ENCODE results near the gene GEMIN7. TPM values are rescaled to one million over a fixed set of nuclear protein-coding genes. Genes with fewer than 3 reads are reported as not detected.

GEMIN7 gene
- total RNA-seq, 6 experiments from 2014 or later: 10.9 to 27.5 (median 14.0) TPM

DNA sequence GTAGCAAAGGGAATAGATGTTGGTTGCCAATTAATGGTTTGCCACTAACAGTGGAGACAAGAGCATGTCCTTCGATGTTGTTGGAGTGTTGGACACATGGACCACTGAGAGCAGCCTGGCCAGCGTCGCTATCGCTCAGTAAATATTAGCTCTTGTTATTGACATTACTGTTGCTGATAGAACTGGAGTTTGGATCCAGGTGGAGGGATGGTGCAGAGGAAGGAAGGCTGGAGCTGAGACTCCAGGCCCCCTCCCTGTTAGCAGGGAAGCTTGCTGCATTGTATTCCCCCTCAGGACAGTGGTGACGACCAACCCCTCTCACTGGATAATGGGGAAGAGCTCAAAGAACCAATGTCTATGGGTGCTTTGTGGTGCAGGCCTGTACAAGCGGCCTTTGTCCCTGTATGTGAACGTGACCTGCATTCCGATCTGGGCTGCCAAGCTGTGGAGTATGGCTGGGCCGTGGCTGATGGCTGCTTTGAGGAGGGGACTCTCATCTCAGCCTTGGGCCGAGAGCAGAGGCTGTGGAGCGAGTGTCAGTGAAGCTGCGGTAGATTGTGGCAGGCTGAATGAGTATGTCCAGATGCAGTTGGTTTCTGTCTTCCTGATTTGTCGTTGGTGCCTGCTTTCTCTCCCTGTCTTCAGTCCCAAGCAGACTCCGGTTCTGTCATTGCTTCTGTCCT is 33.2 kb upstream of the GEMIN7 start:
- Histone ChIP-seq H3K9me3 (no peaks in the 10 kb centered on the region), H3K4me1 (peaks cover 0 to 72% (median 31%) of the 10 kb centered on the region in 4 donors), H3K4me3 (peak overlapping the region in 2 of 3 donors; percentile 21 to 27), H3K36me3 (peaks cover 4 to 37% (median 10%) of the 10 kb centered on the region in 4 donors), H3K27me3 (no peaks in the 10 kb centered on the region), H3K27ac (peak overlapping the region in 2 of 3 donors; percentile 71 to 82)
- TF ChIP-seq, protein P1, sequence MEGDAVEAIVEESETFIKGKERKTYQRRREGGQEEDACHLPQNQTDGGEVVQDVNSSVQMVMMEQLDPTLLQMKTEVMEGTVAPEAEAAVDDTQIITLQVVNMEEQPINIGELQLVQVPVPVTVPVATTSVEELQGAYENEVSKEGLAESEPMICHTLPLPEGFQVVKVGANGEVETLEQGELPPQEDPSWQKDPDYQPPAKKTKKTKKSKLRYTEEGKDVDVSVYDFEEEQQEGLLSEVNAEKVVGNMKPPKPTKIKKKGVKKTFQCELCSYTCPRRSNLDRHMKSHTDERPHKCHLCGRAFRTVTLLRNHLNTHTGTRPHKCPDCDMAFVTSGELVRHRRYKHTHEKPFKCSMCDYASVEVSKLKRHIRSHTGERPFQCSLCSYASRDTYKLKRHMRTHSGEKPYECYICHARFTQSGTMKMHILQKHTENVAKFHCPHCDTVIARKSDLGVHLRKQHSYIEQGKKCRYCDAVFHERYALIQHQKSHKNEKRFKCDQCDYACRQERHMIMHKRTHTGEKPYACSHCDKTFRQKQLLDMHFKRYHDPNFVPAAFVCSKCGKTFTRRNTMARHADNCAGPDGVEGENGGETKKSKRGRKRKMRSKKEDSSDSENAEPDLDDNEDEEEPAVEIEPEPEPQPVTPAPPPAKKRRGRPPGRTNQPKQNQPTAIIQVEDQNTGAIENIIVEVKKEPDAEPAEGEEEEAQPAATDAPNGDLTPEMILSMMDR (IDR thresholded peaks at IDR 0.05): no peak
- TF ChIP-seq POLR2A (IDR thresholded peaks at IDR 0.05): no peak
- WGBS (ENCODE audit: insufficient coverage, low coverage, low lambda C conversion rate, missing lambda C conversion rate): 27% methylated on average over 8 of the region's 14 CpGs
- DNase-seq: peak; percentile 54 to 84 (median 79)
- peak; percentile 81 to 85 (median 82) for ATAC-seq
- intact Hi-C loops (cut with DNase I): no loop called here

DNA sequence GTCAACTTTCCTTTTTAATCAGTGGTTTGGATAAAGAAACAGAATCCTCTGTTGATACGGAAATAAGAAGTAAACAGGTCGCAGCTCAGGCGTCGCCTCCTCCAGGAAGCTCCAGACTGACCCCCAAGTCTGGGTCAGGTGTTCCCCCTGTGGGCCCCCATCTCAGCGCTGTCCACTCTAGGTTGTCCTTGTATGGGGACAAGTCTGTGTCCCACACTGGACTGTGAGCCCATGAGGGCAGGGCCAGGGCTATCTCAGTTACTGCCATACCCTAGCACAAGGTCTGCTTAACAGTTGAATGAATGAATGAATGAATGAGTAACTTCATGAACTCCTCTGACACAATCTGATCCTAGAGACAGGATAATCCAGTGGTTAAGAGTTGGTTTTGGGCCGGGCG is 32.7 kb upstream of the GEMIN7 start:
- peak overlapping the region in 2 of 3 donors; percentile 21 to 27 for H3K4me3 ChIP-seq
- H3K9me3 ChIP-seq: no peaks in the 10 kb centered on the region
- ATAC-seq (no peak), DNase-seq (no peak)
- 29% methylated on average over 6 of the region's 7 CpGs for WGBS (ENCODE audit: insufficient coverage, low coverage, low lambda C conversion rate, missing lambda C conversion rate)
- peak overlapping the region in 2 of 3 donors; percentile 71 to 82 for H3K27ac ChIP-seq
- peaks cover 0 to 67% (median 31%) of the 10 kb centered on the region in 4 donors for H3K4me1 ChIP-seq
- intact Hi-C loops (cut with DNase I): no loop called here
- peaks cover 4 to 32% (median 8%) of the 10 kb centered on the region in 4 donors for H3K36me3 ChIP-seq
- H3K27me3 ChIP-seq: no peaks in the 10 kb centered on the region
- TF ChIP-seq, protein P1 (IDR thresholded peaks at IDR 0.05): no peak
- TF ChIP-seq POLR2A (IDR thresholded peaks at IDR 0.05): no peak

DNA sequence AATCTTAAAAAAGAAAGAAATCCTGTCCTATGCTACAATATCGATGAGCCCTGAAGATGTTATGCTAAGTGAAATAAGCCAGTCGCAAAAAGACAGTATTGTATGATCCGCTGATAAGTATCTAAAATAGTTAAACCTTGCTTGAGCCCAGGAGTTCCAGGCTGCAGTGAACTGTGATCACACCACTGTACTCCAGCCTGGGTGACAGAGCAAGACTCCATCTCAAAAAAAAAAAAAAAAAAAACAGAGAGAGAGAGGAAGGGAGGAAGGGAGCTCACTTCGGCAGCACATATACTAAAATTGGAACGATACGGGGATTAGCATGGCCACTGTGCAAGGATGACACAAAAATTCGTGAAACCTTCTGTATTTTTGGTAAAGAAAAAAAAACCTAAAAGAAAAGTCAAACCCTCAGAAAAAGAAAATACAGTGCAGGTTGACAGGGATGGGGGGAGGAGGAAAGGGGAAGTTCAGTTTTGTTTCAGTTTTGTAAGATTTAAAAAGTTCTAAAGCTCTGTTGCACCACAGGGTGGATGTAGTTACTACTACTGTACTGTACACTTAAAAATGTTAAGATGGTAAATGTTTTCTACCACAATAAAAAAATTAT is 31.8 kb upstream of the GEMIN7 start:
- H3K27ac ChIP-seq: peak overlapping the region in 2 of 3 donors; percentile 71 to 83
- H3K4me3 ChIP-seq: no peak overlapping the region
- H3K9me3 ChIP-seq: no peaks in the 10 kb centered on the region
- WGBS (ENCODE audit: insufficient coverage, low coverage, low lambda C conversion rate, missing lambda C conversion rate): 40% methylated on average over 7 of the region's 7 CpGs
- DNase-seq (no peak), ATAC-seq (no peak)
- intact Hi-C loops (cut with DNase I): no loop called here
- TF ChIP-seq, protein P1 (IDR thresholded peaks at IDR 0.05): no peak
- TF ChIP-seq POLR2A (IDR thresholded peaks at IDR 0.05): no peak
- peaks cover 0 to 63% (median 31%) of the 10 kb centered on the region in 4 donors for H3K4me1 ChIP-seq
- no peaks in the 10 kb centered on the region for H3K27me3 ChIP-seq
- H3K36me3 ChIP-seq: peaks cover 3 to 25% (median 7%) of the 10 kb centered on the region in 4 donors

DNA sequence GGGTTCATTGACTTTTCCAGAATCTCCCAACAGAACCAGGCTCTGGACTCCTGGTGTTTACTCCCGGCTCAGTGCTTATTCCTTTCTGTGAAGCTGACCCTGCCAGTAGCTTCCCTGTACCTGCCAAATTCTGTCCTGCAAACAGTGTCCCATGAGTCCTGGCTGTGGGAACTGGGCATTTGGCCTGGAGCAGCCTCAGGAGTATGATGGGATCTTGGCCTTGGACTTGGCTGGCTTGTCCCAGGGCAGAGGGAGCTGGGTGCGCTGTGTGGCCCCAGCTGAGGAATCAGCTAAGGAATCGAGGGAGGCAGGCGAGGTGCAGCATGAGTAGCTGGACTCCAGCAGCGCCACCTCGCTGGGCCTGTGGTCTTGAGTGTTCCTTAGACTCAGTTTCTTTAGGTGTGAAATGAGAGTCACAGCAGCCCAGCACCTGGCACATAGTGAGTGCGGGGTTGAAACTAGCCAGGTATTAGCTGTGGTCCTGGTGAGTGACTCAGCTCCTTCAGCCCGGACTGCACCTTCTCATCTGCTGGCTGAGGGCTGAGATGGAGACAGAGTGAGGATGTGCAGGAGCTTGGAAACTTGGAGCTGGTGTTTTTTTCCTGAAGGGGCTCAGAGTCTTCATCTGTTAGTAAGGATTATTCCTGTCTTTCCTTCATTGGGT is 29.9 kb upstream of the GEMIN7 start:
- Histone ChIP-seq H3K4me1 (peaks cover 0 to 54% (median 26%) of the 10 kb centered on the region in 4 donors), H3K9me3 (no peaks in the 10 kb centered on the region), H3K27ac (peak overlapping the region in 2 of 3 donors; percentile 80 to 83), H3K36me3 (peaks cover 5 to 26% (median 14%) of the 10 kb centered on the region in 4 donors), H3K4me3 (no peak overlapping the region), H3K27me3 (no peaks in the 10 kb centered on the region)
- intact Hi-C loops (cut with DNase I): no loop called here
- TF ChIP-seq POLR2A (IDR thresholded peaks at IDR 0.05): no peak
- TF ChIP-seq, protein P1 (IDR thresholded peaks at IDR 0.05): no peak
- DNase-seq: peak; percentile 49 to 90 (median 87)
- ATAC-seq: peak; percentile 67 to 86 (median 82)
- 13% methylated on average over 4 of the region's 8 CpGs for WGBS (ENCODE audit: insufficient coverage, low coverage, low lambda C conversion rate, missing lambda C conversion rate)
